Muscle of back (tissue), 13 donors: ENCODE data around the gene AKT1S1. TPM values are rescaled to one million over a fixed set of nuclear protein-coding genes. Genes with fewer than 3 reads are reported as not detected.
"Not testable (repeated sequence)": the region's sequence is repeated elsewhere in the genome, so short reads cannot be mapped to it uniquely, and the experiment has no call there.

Experiments used
- DNase-seq, 3 donors: peaks; one replicate each; pipeline versions ENCODE4 v3.0.0 to v3.0.0-alpha.2; 2013
- long read RNA-seq, 9 donors: transcript quantifications; one replicate each; lab custom pipeline, GENCODE V29; 2026
- polyA plus RNA-seq, 10 donors: library from polyadenylated mRNA; unstranded; fragments of 120-200 nt; gene quantifications; one replicate each; pipeline ENCODE4 v1.2.1, GENCODE V29; 2013; ENCODE audit not compliant: insufficient read length in 10 of 10

The AKT1S1 gene
- 10 to 100 TPM; 27.4 to 39.4 (median 32.2) TPM for polyA plus RNA-seq
- long read RNA-seq, donor 1, transcript AKT1S1-205 (4 exons, 3,640 nt), result minor isoform, 6 of 18 reads
- long read RNA-seq, donor 1, transcript AKT1S1-207 (5 exons, 3,075 nt), result major isoform, 10 of 18 reads
- long read RNA-seq, donor 1, partial matches to known transcripts, result 0 of 18 reads
- long read RNA-seq, donor 1, other reads (novel, unspliced or antisense), result 0 of 18 reads
- long read RNA-seq, donor 2, transcript AKT1S1-207 (5 exons, 3,075 nt), result major isoform, 6 of 20 reads
- long read RNA-seq, donor 2, partial matches to known transcripts, result 10 of 20 reads
- long read RNA-seq, donor 2, other reads (novel, unspliced or antisense), result 0 of 20 reads
- long read RNA-seq, donor 3, result 0 reads
- long read RNA-seq, donor 4, transcript AKT1S1-205 (4 exons, 3,640 nt), result major isoform, 6 of 12 reads
- long read RNA-seq, donor 4, partial matches to known transcripts, result 0 of 12 reads
- long read RNA-seq, donor 4, other reads (novel, unspliced or antisense), result 0 of 12 reads
- long read RNA-seq, donor 5, transcript AKT1S1-207 (5 exons, 3,075 nt), result major isoform, 8 of 20 reads
- long read RNA-seq, donor 5, partial matches to known transcripts, result 6 of 20 reads
- long read RNA-seq, donor 5, other reads (novel, unspliced or antisense), result 0 of 20 reads
- long read RNA-seq, donor 6, transcript AKT1S1-205 (4 exons, 3,640 nt), result minor isoform, 6 of 36 reads
- long read RNA-seq, donor 6, transcript AKT1S1-207 (5 exons, 3,075 nt), result major isoform, 9 of 36 reads
- long read RNA-seq, donor 6, partial matches to known transcripts, result 17 of 36 reads
- long read RNA-seq, donor 6, other reads (novel, unspliced or antisense), result 0 of 36 reads
- long read RNA-seq, donor 7, transcript AKT1S1-207 (5 exons, 3,075 nt), result major isoform, 7 of 11 reads
- long read RNA-seq, donor 7, partial matches to known transcripts, result 0 of 11 reads
- long read RNA-seq, donor 7, other reads (novel, unspliced or antisense), result 0 of 11 reads
- long read RNA-seq, donor 8, transcript AKT1S1-207 (5 exons, 3,075 nt), result major isoform, 5 of 8 reads
- long read RNA-seq, donor 8, partial matches to known transcripts, result 0 of 8 reads
- long read RNA-seq, donor 8, other reads (novel, unspliced or antisense), result 0 of 8 reads
- long read RNA-seq, donor 9, partial matches to known transcripts, result 0 of 1 reads
- long read RNA-seq, donor 9, other reads (novel, unspliced or antisense), result 0 of 1 reads

GRCh38 chr19:49877020-49877878 lies at the start of gene AKT1S1, which contains the start of gene TBC1D17:
Gene AKT1S1 (minus strand): TSS chr19:49877355. CDS start chr19:49873295, 4,060 bp downstream.
Gene TBC1D17 (plus strand): TSS chr19:49877702. CDS start chr19:49877724, 22 bp downstream.
- DNase-seq, result peak; percentile 100

GRCh38 chr19:49926515-49926914 lies 49.4 kb upstream of the AKT1S1 start:
- no peak for DNase-seq

GRCh38 chr19:49925486-49925885 lies 48.3 kb upstream of the AKT1S1 start:
- no peak for DNase-seq

- not testable (repeated sequence) for DNase-seq
These were observed 47.7 kb upstream of the AKT1S1 start for GRCh38 chr19:49924881-49925210.

- DNase-seq, result peak in 2 of 3 donors; percentile 13 to 54
These were observed 47.1 kb upstream of the AKT1S1 start for GRCh38 chr19:49924004-49924880.

GRCh38 chr19:49923055-49924003 lies 46.2 kb upstream of the AKT1S1 start:
- DNase-seq, result no peak

- DNase-seq, result peak in 1 of 3 donors; percentile 10
These were observed 45.0 kb upstream of the AKT1S1 start for GRCh38 chr19:49921871-49922795.

GRCh38 chr19:49920624-49921363 lies 43.6 kb upstream of the AKT1S1 start:
- no peak for DNase-seq

GRCh38 chr19:49918089-49918488 lies 40.9 kb upstream of the AKT1S1 start:
- no peak for DNase-seq

- no peak for DNase-seq
These were observed 39.9 kb upstream of the AKT1S1 start for GRCh38 chr19:49916839-49917733.

- DNase-seq, result no peak
These were observed 38.1 kb upstream of the AKT1S1 start for GRCh38 chr19:49915271-49915670.

- DNase-seq, result no peak
These were observed 36.6 kb upstream of the AKT1S1 start for GRCh38 chr19:49913720-49914119.

- no peak for DNase-seq
These were observed 36.0 kb upstream of the AKT1S1 start for GRCh38 chr19:49912965-49913685.

GRCh38 chr19:49911381-49912145 lies 34.4 kb upstream of the AKT1S1 start:
- peak in 1 of 3 donors; percentile 50 for DNase-seq
